Ramos (cell line): Measurements from ENCODE around the gene ACAP3.

Source experiments
- in situ Hi-C: fragments of 300-500 bp; cut with MboI; formaldehyde crosslinking; loops from one replicate; pipeline ENCODE4 v1.14.3; 2022; ENCODE audit warnings: low sequenced_read_pairs; ENCODE audit not compliant: unreplicated experiment

The ACAP3 gene

GRCh38 chr1:1331068-1331965 is 23.6 kb upstream of the ACAP3 start, which contains the start of gene TAS1R3:
TSS of gene TAS1R3 (plus strand) at chr1:1331280. CDS start at chr1:1331346, 66 bp downstream.
- in situ Hi-C loops = no loop called here

GRCh38 chr1:1330366-1331067 is 22.8 kb upstream of the ACAP3 start:
- in situ Hi-C loops = no loop called here

- in situ Hi-C loops = no loop called here
Measured at GRCh38 chr1:1329304-1330210, 21.8 kb upstream of the ACAP3 start.

- in situ Hi-C loops = no loop called here
Measured at GRCh38 chr1:1328254-1328653, 20.5 kb upstream of the ACAP3 start.

GRCh38 chr1:1327291-1327690 is 19.6 kb upstream of the ACAP3 start:
- in situ Hi-C loops = no loop called here

- in situ Hi-C loops = no loop called here
Measured at GRCh38 chr1:1326075-1326605, 18.4 kb upstream of the ACAP3 start.

GRCh38 chr1:1325288-1326074 is 17.8 kb upstream of the ACAP3 start:
- in situ Hi-C loops = no loop called here

- in situ Hi-C loops = no loop called here
Measured at GRCh38 chr1:1324524-1325287, 17.0 kb upstream of the ACAP3 start, which contains the start of the genes CPTP and INTS11. TSS of gene CPTP (plus strand) at chr1:1324802. CDS start at chr1:1326911, 2,109 bp downstream. TSS of gene INTS11 (minus strand) at chr1:1324660. CDS start at chr1:1324608, 52 bp downstream.

- in situ Hi-C loops = no loop called here
Measured at GRCh38 chr1:1324084-1324523, 16.4 kb upstream of the ACAP3 start.

GRCh38 chr1:1322952-1323351 is 15.2 kb upstream of the ACAP3 start:
- in situ Hi-C loops = no loop called here

- in situ Hi-C loops = no loop called here
Measured at GRCh38 chr1:1322418-1322817, 14.7 kb upstream of the ACAP3 start.

- in situ Hi-C loops = no loop called here
Measured at GRCh38 chr1:1321477-1321876, 13.7 kb upstream of the ACAP3 start.

- in situ Hi-C loops = no loop called here
Measured at GRCh38 chr1:1320666-1321448, 13.1 kb upstream of the ACAP3 start.

- in situ Hi-C loops = no loop called here
Measured at GRCh38 chr1:1319646-1319941, 11.9 kb upstream of the ACAP3 start.

GRCh38 chr1:1318777-1319645 is 11.3 kb upstream of the ACAP3 start:
- in situ Hi-C loops = no loop called here

- in situ Hi-C loops = no loop called here
Measured at GRCh38 chr1:1318131-1318652, 10.5 kb upstream of the ACAP3 start.

- in situ Hi-C loops = no loop called here
Measured at GRCh38 chr1:1317420-1317819, 9.7 kb upstream of the ACAP3 start.
